Brain pericyte (primary cell): ENCODE data around the gene VAPA.

Experiments
- DNase-seq: peaks from one replicate; pipeline ENCODE4 v3.0.0-alpha.2; 2012; ENCODE audit warnings: low read depth, low spot score

The VAPA gene

DNA sequence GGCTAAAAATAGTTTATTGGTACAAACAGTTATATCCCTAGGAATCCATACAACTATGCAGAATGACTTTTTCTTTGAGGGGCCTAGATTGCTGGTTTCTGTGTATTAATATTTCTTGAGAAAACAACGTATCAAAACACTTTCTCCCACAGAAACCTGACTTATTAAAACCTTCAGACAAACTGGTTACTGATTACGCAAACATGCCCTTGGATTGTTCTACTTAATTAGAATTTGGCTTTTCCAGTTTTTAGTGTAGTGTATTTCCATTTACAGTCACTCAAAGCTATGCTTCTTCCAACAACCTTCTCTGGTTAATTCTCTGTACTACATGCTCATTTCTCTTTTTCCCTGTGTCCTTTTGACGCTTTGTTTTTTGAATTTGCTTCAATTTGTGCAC, 20.0 kb downstream of the VAPA start:
- no peak for DNase-seq

- no peak for DNase-seq
Observed at GRCh38 chr18:9934274-9934673, 20.5 kb downstream of the VAPA start.

DNA sequence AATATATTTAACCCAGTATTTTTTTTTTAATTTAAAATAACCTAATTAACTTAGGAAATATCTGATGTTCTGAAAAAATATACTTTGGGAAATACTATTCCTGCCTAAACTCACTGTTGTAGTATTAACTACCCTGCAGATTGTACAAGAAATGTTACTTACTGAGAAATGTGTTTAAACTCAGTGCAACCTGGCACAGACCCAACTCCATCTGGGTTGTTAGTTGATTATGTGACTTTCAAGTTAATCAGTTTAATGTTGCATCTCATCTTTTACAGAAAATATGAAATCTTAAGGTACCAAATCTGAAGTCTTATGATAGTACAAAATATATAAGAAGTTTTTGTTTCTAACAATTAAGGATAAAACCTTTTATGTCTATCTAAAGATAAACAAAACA, 27.3 kb downstream of the VAPA start:
- no peak for DNase-seq

DNA sequence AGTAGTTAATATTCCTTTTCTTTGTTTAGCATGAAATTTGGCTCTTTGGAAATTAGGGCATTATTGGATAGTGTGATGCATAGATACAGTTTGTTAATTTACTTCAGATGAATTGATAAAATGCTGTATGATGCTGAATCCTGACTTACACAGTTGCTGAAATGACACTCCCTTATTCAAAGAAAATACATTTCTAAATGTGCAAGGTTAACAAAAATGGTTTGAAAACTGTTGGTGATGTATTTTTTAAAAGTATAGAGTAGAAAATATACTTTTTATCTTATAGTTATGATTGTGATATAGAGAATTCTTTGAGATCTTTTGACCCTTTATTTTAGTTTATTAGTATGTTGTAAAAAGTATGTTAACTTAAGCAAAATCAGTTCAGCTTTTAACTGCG, 27.8 kb downstream of the VAPA start:
- no peak for DNase-seq

DNA sequence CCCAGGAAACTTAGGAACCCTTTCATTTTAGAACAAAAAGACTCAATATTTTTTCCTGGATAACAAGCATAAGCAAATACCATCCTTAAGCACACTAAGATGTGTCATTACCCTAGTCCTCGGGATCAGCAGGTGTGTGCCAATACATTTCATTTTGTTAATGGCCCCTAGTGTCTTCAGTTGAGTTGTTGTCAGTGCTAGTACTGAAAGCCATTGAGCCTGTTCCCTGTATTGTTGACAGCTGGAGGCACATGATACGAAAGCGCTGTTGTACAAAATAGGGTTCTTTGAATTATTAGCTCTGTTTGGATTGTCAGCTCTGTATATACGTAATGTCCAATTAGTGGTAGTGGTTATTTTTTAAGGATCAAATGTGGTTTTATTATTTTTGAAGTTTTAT, 29.5 kb downstream of the VAPA start:
- no peak for DNase-seq

DNA sequence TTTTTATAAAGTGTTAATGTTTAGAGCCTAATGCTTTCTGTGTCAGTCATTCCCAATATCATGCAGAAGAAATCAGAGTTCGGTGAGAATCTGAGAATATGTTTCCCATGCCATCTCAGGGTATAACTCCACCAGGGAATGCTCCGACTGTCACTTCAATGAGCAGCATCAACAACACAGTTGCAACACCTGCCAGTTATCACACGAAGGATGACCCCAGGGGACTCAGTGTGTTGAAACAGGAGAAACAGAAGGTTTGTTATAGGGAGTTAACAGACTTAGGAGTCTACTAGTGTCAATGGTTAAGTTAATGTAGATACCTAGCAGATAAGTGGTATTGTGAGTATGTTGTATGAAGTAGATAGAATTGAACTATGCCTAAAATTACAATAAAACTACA, 31.0 kb downstream of the VAPA start:
- no peak for DNase-seq

- no peak for DNase-seq
Observed at GRCh38 chr18:9946831-9947230, 33.0 kb downstream of the VAPA start.

DNA sequence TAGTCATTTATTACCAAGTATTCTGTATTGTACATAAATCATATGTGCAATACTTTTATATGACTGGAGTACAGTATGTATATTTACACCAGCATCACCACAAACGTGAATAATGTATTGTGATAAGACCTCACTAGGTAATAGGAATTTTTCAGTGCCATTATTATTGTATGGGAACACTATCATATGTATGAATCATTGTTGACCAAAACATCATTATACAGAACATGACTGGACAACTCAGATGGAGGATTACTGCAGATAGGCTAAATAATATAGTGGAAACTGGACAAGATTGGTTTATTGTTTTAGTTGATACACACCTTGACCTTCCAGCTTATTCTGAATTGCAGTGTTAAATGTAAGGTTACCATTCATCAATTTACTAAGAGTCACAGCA, 33.4 kb downstream of the VAPA start:
- no peak for DNase-seq

DNA sequence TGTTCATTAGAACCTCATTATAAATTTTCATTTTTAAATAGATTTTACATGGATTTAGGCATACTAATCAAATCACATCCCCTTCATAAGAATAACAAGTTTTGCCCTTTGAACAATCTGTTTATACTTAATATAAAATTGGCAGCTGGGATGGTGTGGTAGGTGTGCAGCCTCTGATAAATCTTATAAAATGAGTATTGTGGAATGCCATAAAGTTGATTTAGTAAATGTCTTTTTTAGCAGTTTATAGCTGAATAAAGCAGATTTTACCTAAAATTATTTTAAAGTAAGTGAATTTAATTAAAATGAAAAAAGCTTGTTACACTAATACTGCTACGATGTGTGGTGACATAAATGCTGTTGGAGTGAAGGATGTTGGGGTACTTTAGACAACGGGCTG, 35.5 kb downstream of the VAPA start:
- no peak for DNase-seq

DNA sequence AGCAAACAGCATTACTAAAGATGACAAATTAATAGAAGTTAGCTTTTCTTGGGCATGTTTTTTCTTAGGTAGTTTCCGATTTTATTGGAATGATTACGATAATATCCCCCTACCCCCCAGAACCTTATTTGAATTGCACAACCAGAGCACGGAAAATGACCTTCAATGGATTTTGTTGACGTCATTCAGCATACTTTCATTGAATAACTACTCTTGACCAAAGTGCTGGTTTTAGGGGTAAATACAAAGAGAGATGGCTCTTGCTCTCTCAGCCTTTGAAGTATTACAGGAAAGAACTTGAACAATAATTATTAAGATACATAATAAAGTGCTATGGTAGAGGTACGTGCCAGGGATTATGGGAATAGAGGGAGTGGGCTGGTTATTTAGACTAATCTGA, 36.0 kb downstream of the VAPA start:
- DNase-seq: no peak

DNA sequence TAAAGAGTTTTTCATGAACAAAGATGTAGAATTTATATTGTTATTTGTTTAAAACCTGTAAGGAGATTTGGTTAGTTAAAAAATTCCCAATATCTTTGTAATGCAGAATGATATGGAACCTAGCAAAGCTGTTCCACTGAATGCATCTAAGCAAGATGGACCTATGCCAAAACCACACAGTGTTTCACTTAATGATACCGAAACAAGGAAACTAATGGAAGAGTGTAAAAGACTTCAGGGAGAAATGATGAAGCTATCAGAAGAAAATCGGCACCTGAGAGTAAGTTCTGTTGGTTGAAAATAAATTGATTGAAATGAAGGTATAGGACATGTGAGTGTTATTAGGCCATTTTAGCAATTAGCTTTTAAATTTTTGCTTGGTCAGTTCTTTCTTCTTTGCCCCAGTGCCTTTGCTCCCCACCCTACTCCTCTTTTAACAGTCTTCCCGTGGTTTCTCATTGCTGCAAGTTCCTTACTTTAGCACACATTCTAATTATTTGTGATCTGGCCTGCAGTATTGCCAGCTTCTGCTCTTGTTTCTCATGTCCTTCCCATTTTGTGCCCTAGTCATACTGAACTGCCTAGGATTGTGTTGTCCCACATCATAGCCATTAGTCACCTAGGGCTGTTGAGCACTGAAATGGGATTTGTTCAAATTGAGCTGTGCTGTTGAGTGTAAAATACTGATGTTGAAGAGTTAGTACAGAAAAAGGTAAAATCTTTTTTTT, 36.6 kb downstream of the VAPA start:
- DNase-seq: no peak

- DNase-seq: no peak
Observed at GRCh38 chr18:9951022-9951859, 37.4 kb downstream of the VAPA start.

- no peak for DNase-seq
Observed at GRCh38 chr18:9952633-9953416, 39.0 kb downstream of the VAPA start.

- no peak for DNase-seq
Observed at GRCh38 chr18:9958861-9959399, 45.1 kb downstream of the VAPA start.

GRCh38 chr18:9959564-9959963, 45.7 kb downstream of the VAPA start:
- DNase-seq: no peak

DNA sequence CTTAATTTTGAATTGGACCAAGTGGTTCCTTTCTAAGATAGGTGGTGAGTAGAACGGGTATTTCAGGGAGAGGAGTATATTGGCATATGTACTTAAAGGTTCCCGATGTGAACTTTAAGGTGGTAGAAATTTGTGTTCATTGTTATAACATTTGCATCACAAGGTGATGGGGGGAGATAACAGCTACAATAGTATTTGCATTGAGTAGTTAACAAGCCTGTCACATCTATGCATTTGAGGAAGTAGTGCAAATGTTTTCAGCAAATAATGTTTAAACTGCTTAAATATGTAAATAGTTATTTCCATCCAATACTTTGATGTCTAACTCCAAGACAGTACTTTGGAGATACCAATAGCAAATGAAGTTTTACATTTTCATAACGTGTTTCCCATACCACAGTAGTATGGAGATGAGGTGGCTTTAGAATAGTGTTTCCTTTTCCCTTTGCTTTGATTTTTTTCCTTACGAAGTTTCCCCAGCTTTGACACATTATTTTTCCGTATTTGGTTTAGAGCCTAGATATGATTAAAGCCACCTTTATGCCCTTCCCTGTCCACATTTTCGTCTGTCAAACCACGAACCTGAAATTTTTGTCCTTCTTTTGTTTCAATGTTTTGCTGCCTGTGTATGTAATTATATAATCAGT, 46.6 kb downstream of the VAPA start:
- no peak for DNase-seq

DNA sequence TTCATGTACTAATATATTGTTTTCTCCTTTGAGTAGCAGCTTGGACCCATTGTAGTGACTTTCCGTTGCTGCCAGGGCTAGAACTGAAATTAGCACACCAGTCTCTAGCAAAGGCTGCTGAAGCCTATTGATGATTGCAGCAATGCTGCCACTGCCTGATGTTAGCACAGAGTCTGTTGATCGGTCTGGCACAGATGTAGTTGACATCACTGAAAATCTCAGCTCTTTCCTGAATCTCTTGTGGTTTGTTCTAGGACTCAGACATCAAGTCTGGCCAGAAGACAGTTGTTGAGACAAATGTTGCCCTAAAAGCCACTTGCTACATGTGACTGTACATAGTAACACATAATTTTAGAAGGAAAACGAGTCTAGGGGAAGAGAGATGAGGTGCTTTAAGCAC, 47.2 kb downstream of the VAPA start:
- DNase-seq: no peak

DNA sequence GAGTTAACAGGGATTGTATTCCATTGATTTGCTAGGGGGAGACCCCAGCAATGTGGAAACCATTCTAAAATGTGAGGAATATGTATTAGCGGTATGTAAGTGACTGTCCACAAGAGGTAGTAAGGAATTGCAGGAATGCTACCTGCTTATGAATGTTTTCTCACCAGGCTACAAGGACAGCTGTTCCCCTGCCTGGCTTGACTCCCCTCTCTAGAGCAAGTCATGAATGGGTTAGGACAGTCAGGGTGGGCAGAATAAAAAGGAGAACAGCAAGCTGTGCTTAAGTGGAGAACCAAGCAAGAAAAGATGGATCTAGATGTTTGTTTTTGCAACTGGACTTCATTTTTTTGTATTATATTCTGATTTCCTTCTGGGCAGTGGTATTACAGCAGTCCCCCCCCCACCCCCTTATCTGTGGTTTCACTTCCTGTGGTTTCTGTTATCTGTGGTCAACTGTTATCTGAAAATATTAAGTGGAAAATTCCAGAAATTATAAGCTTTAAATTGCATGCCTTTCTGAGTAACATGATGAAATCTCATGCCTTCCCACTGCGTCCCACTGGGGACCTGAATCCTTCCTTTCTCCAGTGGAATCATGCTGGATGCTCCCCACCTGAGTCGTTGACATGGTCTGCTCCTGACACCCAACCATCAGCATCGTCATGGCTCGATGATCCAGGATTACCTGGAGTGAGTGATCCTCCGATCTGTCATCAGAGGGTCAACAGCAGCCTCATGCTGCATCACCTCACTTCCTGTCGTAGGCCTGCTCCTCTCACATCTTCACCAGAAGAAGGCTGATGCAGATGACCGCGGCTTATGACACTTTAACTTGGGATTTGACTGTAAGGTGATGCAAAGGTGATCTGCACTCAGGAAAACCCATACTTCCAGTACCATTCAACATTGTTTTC, 52.2 kb downstream of the VAPA start:
- no peak for DNase-seq

DNA sequence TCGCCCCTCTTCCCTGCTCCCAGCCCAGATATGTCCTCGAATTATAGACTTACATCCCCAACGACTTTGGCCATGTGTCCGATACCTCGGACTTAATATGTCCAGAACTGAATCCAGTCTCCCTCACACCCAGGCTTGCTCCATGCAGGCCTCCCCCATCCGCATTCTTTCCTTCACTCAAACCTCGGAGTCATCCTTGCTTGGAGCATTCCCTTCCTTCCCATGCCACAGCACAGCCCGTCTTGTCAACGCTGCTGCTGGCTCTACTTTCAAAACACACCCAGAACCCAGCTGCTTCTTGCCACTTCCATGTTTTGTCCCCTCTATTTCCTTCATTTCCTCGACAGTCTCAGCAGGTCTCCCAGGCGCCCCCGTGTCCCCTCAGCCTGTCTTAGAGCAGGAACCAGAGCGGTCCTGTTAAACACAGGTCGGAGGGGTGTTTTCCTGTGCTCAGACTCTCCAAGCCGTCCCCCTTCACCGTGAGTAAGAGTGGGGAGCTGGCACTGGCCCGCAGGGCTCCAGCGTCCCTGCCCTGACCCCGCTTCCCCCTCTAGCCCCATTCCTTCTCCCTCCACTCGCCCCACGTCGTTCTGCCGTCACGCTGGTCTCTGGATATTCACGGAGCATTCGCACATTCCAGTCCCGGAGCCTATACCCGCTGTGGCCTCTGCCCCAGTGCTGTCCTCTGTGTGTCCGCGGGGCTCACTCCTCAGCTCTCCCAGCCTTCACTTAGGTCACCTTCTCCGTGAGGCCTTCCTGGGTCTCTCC, 54.4 kb downstream of the VAPA start:
- DNase-seq: no peak

GRCh38 chr18:9969247-9969646, 55.4 kb downstream of the VAPA start:
- no peak for DNase-seq
